HT-29 (cell line): ENCODE results near the gene MAN1C1. TPM values are rescaled to one million over a fixed set of nuclear protein-coding genes. Genes with fewer than 3 reads are reported as not detected.
A peak's percentile ranks its signal among the peaks of the same experiment; 100 is the strongest.

Experiments used
- DNase-seq: peaks from one replicate; pipeline ENCODE4 v3.0.0-alpha.2; 2015; ENCODE audit warnings: low spot score
- total RNA-seq: library from RNA; depleted of rRNA; stranded (reverse); fragments of >200 nt; shearing (Covaris generic); gene quantifications from 2 replicates; pipeline ENCODE4 v1.2.3, GENCODE V29; 2014

The MAN1C1 gene
- total RNA-seq, 1 experiment from 2014 or later: 0.28 TPM

- DNase-seq: no peak
These were observed 119.5 kb downstream of the MAN1C1 start for GRCh38 chr1:25735956-25736529.

GRCh38 chr1:25737130-25737529 is 120.5 kb downstream of the MAN1C1 start:
- no peak for DNase-seq

GRCh38 chr1:25738499-25738898 is 121.9 kb downstream of the MAN1C1 start:
- DNase-seq: no peak

GRCh38 chr1:25739341-25739740 is 122.8 kb downstream of the MAN1C1 start:
- DNase-seq: no peak

- DNase-seq: no peak
These were observed 123.5 kb downstream of the MAN1C1 start for GRCh38 chr1:25740071-25740470.

- no peak for DNase-seq
These were observed 125.7 kb downstream of the MAN1C1 start for GRCh38 chr1:25742316-25742715.

- no peak for DNase-seq
These were observed 126.9 kb downstream of the MAN1C1 start for GRCh38 chr1:25743164-25744139.

GRCh38 chr1:25744140-25744581 is 127.6 kb downstream of the MAN1C1 start:
- peak; percentile 17 for DNase-seq

GRCh38 chr1:25744636-25745425 is 128.2 kb downstream of the MAN1C1 start:
- no peak for DNase-seq

GRCh38 chr1:25746299-25747045 is 129.9 kb downstream of the MAN1C1 start:
- no peak for DNase-seq

GRCh38 chr1:25747046-25747719 is 130.6 kb downstream of the MAN1C1 start:
- DNase-seq: no peak

GRCh38 chr1:25748531-25749205 is 132.1 kb downstream of the MAN1C1 start:
- DNase-seq: no peak

- DNase-seq: no peak
These were observed 134.5 kb downstream of the MAN1C1 start for GRCh38 chr1:25750923-25751605.

GRCh38 chr1:25754470-25755181 is 138.0 kb downstream of the MAN1C1 start:
- DNase-seq: no peak

- no peak for DNase-seq
These were observed 139.0 kb downstream of the MAN1C1 start for GRCh38 chr1:25755475-25756125.

- DNase-seq: no peak
These were observed 139.6 kb downstream of the MAN1C1 start for GRCh38 chr1:25756215-25756614.

- no peak for DNase-seq
These were observed 140.7 kb downstream of the MAN1C1 start for GRCh38 chr1:25757151-25757845.

- DNase-seq: no peak
These were observed 141.2 kb downstream of the MAN1C1 start for GRCh38 chr1:25757846-25758185.
